T-helper 2 cell treated with Interferon-gamma antibody and Interleukin-4, amounts not matched to agents 5 μg/mL and 100 μg/mL, for 36 hours (primary cell): ENCODE results near the gene CSN2.
"Not testable (repeated sequence)": the region's sequence is repeated elsewhere in the genome, so short reads cannot be mapped to it uniquely, and the experiment has no call there.

ENCODE experiments used
- DNase-seq: peaks from one replicate; pipeline ENCODE4 v3.0.0; 2021; ENCODE audit warnings: low spot score
- H3K27ac Mint-ChIP-seq: one replicate; pipeline ENCODE4 v1.8.0; 2021; ENCODE audit warnings: mild to moderate bottlenecking, mixed read lengths
- H3K27me3 Mint-ChIP-seq: one replicate; pipeline ENCODE4 v1.8.0; 2021; ENCODE audit warnings: low read depth, mixed read lengths
- H3K36me3 Mint-ChIP-seq: one replicate; pipeline ENCODE4 v1.8.0; 2021; ENCODE audit warnings: low read depth, mixed read lengths
- H3K4me1 Mint-ChIP-seq: one replicate; pipeline ENCODE4 v1.8.0; 2021; ENCODE audit warnings: low read depth, mixed read lengths
- H3K4me3 Mint-ChIP-seq: one replicate; pipeline ENCODE4 v1.8.0; 2022; ENCODE audit warnings: mild to moderate bottlenecking, moderate library complexity, mixed read lengths
- H3K9me3 Mint-ChIP-seq: one replicate; pipeline ENCODE4 v1.8.0; 2021; ENCODE audit warnings: mixed read lengths

The CSN2 gene

DNA sequence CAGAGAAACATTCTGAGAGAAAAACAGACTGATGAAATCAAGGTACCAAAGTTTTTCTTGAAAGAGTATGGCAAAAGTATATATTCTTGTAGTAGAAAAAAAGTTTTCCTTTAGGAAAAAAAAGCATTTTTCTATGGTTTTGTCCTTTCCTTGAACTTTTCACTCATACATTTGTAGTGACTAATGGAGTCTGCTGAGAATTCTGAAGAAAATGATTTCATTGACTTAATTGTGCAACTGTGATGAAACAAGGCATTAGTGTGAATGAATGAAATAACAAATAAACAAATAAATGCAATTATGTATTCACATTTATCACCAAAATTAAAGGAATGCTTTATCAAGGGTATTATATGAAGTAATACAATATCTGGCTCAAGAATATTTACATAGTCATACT, 29.0 kb downstream of the CSN2 start:
- H3K4me3 Mint-ChIP-seq = no peak overlapping the region
- no peaks in the 10 kb centered on the region for H3K27me3 Mint-ChIP-seq
- no peaks in the 10 kb centered on the region for H3K9me3 Mint-ChIP-seq
- no peaks in the 10 kb centered on the region for H3K36me3 Mint-ChIP-seq
- H3K27ac Mint-ChIP-seq = no peak overlapping the region
- H3K4me1 Mint-ChIP-seq = no peaks in the 10 kb centered on the region
- no peak for DNase-seq

DNA sequence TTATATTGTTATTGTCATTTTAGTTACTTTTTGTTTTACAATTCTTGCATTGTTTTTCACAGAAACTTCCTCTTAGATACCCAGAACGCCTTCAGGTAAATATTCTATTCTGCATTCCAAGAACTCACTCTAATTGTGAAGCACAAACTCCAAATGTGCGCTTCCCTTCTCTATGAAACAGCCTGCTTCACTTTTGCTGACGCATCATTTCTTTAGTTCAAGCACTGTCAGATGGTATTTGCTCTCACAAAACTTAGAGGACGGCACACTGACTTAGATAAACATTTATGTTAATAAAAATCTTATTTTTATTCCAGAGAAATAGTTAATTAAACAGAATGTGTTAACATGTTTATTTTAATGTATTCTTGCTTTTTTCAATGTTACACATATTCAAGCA, 31.4 kb downstream of the CSN2 start:
- Mint-ChIP-seq H3K36me3 (no peaks in the 10 kb centered on the region), H3K4me3 (no peak overlapping the region), H3K9me3 (no peaks in the 10 kb centered on the region), H3K27me3 (no peaks in the 10 kb centered on the region), H3K27ac (no peak overlapping the region), H3K4me1 (no peaks in the 10 kb centered on the region)
- no peak for DNase-seq

- Mint-ChIP-seq H3K4me3 (no peak within 1 kb of the TSS), H3K9me3 (no peaks in the 10 kb centered on the region), H3K27me3 (no peaks in the 10 kb centered on the region), H3K27ac (no peak within 1 kb of the TSS), H3K36me3 (no peaks in the 10 kb centered on the region), H3K4me1 (no peaks in the 10 kb centered on the region)
- no peak for DNase-seq
Measured at GRCh38 chr4:69930768-69931167, 34.8 kb downstream of the CSN2 start, which contains the start of gene CSN1S1. CSN1S1 (plus strand) TSS chr4:69931068; CDS start chr4:69932556, 1,488 bp downstream.

GRCh38 chr4:69923782-69924410, 41.6 kb downstream of the CSN2 start:
- H3K4me1 Mint-ChIP-seq, DNase-seq, H3K36me3 Mint-ChIP-seq, H3K4me3 Mint-ChIP-seq, H3K27me3 Mint-ChIP-seq, H3K9me3 Mint-ChIP-seq, H3K27ac Mint-ChIP-seq: not testable (repeated sequence)

- H3K9me3 Mint-ChIP-seq = no peaks in the 10 kb centered on the region
Measured at GRCh38 chr4:69920874-69921273, 44.7 kb downstream of the CSN2 start.

DNA sequence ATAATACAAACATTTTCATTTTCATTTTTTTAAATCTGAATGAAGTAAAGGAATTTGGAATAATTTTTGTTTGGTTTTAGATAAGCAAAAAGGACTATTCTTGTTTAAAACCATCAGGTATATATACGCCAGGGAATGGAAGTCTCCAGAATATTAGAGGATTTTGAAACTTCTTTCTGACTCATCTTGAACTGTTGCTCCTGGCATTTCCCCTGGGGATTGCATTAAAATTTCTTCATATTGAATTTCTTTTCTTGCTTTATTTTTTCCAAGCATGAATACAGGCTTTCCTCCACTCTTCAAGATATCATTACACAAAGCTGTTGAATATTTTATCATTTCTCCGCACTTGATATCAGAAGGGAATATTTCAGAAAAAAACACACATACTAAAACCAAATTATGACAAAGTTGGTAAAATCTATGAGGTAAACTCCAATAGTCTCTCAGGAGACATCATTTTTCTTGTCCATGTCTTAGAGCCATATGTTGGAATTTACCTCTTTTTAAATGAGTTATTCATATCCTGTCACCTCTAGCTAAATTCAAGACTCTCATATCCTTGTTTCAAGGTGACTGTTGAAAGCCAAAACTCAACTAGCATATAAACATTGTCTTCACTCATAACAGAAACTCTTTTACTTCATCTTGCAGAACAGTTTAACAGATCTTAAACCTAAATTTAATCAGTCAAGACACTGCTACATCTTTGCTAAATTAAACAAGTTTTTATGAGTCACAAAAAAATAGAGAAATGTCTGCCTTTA, 55.3 kb downstream of the CSN2 start:
- Mint-ChIP-seq H3K27me3 (no peaks in the 10 kb centered on the region), H3K27ac (no peak overlapping the region), H3K4me1 (peaks cover 2% of the 10 kb centered on the region), H3K9me3 (no peaks in the 10 kb centered on the region), H3K36me3 (no peaks in the 10 kb centered on the region), H3K4me3 (no peak overlapping the region)
- no peak for DNase-seq

More at GRCh38 chr4:69920874-69921273, 44.7 kb downstream of the CSN2 start:
- no peak for DNase-seq
- Mint-ChIP-seq H3K4me1 (no peaks in the 10 kb centered on the region), H3K27ac (no peak overlapping the region), H3K4me3 (no peak overlapping the region), H3K27me3 (no peaks in the 10 kb centered on the region), H3K36me3 (no peaks in the 10 kb centered on the region)

DNA sequence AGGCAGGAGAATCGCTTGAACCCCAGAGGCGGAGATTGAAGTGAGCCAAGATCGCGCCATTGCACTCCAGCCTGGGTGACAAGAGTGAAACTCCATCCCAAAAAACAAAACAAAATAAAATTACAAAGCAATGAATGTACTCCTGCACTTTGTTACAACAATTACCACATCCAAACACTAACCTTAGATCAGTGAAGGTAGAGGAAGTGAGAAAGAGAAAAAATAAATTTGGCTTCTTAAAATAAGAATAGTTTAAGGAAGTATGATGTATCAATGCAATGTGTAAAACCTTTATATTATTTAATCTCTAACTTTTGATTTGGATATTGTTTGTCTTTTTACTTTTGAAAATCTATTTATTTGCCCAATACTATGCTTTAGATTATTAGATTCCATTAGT, 56.3 kb downstream of the CSN2 start:
- DNase-seq = no peak
- no peak overlapping the region for H3K4me3 Mint-ChIP-seq
- H3K27ac Mint-ChIP-seq = no peak overlapping the region
- peaks cover 2% of the 10 kb centered on the region for H3K4me1 Mint-ChIP-seq
- H3K36me3 Mint-ChIP-seq = no peaks in the 10 kb centered on the region
- peaks cover 4% of the 10 kb centered on the region for H3K9me3 Mint-ChIP-seq
- no peaks in the 10 kb centered on the region for H3K27me3 Mint-ChIP-seq

GRCh38 chr4:69907151-69907550, 58.4 kb downstream of the CSN2 start:
- Mint-ChIP-seq H3K36me3 (no peaks in the 10 kb centered on the region), H3K9me3 (peaks cover 7% of the 10 kb centered on the region), H3K27ac (no peak overlapping the region), H3K4me3 (no peak overlapping the region), H3K27me3 (no peaks in the 10 kb centered on the region), H3K4me1 (peaks cover 2% of the 10 kb centered on the region)
- no peak for DNase-seq
